ENCODE data around the gene HRNR.
"Not testable (repeated sequence)": the region's sequence is repeated elsewhere in the genome, so short reads cannot be mapped to it uniquely, and the experiment has no call there.

Gene HRNR

DNA sequence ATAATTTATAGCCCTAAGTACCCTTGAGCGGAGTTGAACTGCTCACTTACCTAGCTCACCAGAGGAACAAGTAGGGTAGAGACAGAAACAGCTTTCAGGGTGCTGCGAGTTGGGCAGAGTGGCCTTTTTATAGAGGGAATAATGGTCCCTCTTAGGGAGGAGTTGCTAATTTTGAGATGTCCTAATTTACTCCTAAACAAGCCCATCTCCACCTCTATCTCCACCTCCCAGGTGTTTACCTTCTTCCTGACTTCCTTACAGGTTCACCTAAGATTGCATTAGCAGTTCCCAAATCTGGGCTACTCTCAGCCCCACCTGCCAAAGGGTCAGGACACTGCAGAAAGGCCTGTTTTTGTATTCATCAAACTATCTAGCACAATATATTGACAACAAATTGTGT is at the start of gene HRNR:
Gene HRNR (minus strand): TSS at position 101 of the 400 bp plus-strand sequence. CDS start 940 bp downstream, outside the sequence.
- DNase-seq = no peak

DNA sequence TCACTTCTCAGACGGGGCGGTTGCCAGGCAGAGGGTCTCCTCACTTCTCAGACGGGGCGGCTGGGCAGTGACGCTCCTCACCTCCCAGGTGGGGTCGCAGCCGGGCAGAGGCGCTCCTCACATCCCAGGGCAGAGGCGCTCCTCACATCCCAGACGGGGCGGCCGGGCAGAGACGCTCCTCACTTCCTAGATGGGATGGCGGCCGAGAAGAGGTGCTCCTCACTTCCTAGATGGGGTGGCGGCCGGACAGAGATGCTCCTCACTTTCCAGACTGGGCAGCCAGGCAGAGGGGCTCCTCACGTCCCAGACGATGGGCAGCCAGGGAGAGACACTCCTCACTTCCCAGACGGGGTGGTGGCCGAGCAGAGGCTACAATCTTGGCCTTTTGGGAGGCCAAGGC is 32.4 kb upstream of the HRNR start:
- DNase-seq = not testable (repeated sequence)

DNA sequence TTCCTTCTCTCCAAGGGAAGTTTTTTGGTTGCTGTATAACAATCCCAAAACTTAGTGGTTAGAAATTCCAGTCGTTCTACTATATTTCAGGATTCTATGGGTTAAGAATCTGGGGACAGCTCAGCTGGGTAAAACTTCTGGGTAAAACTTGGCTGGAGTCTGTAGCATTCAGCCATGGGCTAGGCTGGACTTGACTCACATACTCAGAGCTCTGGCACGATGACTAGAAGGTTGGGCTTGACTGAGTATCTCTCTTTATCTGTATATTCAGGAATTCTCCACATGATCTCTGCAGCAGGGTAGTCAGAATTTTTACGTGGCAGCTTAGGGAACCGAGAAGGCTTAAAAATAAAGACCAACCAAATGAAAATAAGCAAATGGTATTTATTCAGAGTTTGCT is 28.2 kb upstream of the HRNR start:
- no peak for DNase-seq

DNA sequence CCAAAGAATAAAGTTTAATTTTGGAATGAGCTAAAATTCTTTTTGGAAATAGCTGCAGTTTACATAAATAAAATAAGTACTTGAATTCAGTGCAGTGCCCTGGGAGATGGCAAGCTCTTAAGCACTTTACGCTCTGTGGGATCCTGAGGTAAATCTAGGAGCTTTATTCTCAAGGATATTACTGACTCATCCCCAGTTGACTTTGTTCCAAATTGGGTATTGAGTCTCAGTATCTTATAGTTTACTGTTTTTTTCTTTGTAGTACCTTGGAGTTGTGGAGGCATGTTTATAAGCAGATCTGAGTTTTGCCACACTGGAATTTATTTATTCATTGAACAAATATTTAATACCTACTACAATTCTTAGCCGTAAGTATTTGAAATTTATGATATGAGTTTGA is 27.4 kb upstream of the HRNR start:
- DNase-seq = no peak

DNA sequence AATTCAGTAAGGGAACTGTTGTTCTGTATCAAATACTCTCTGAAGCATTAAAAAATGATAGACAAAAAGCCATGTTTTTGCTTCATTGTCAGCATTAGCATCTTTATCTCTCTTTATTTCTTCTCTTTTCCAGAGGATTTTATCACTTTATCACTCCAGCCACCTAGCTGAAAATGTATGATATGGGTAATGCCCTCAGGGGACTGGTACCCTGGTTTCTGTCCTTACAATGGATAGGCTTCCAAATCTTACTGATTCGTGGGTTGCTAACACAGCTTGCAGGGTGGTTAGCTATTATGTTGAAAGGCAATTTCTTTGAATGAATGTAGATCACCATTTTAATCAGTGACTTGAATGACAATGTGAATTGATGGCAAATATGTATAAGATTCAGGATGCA is 23.3 kb upstream of the HRNR start:
- no peak for DNase-seq

DNA sequence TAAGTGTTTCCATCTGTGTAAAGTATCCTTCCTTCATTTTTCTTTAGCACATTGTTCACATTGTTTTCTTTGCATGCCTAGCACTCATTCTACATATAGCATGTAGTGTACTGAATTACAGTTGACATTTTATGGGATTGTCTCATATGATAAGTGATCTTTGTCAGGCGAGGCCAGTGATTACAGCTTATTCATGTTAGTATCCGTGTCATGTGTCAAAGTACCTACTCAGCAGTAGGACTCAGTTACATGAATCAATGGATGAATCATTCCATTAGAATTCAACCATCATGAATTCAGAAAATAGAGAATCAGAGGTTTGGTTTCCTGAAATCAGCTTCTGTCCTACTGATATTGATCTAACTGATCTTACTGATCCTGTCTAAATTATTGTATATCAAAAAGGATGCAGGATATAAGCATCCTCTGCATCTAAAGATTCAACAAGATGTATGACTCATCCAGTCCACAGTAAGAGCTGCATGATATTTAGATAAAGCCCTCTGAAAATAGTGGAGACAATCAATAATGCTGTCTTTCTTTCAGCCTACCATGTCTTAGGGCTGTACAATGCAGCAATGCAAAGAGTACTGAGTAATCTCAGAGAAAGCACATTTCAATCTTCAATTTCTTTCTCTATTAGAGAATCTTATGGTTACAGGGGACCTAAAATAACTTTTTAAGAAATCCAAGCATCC is 20.7 kb upstream of the HRNR start:
- no peak for DNase-seq

DNA sequence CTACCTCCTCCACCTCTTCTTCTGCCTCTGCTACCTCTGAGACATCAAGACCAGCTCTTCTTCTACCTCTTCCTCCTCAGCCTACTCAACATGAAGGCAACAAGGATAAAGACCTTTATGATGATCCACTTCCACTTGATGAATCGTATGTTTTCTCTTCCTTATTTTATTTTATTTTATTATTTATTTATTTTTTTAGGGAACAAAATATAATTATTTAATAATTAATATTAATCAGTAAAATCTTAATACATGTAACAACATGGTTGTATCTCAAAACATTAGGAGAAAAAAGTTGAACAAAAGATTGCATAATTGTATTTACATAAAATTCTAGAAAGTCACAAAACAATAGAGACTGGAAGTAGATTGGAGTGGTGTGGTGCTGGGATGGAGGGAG is 13.1 kb upstream of the HRNR start:
- no peak for DNase-seq

DNA sequence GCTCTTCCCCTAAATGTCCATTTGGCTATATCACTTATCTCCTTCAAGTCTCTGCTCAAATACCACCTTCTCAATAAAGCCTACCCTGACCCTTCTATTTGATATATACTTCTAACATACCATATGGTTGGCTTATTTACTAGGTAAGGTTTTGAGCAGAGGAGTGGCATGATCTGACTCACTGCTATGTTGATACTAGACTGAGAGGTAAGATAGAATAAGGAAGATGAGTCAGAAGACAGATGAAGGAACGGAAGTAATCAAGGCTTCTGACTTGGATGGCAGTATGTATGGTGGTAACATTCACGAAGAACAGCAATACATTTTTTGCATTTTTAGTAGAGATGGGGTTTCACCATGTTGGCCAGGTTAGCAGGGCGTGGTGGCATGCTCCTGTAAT is 4.8 kb upstream of the HRNR start:
- no peak for DNase-seq

DNA sequence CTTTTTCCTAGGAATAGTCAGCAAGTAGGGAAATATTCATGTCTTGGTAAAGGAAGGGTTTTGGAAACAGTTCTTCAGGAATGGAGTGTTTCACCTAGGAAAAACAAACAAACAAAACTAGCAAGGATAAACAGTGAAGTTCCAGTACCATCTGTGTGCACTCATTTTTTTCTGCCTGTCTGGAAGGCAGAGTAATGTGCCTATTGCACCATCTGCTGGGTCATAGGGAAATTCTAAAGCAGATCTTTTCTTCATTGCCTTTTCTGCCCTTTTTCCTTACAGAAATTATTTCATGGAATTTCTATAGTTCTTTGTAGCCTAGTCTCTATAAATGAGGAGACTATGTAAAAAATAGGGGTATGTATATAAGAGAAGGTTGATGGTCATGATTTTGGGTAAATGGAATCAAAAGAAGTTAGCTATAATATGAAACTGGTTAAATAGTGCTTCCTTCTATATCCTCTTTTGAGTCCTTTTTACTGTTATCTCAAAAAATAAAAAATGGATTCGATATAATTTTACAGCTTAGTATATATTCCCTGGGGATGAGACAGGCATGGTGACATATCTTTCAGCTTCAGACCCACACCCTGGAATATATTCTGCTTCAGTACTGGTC is 3.4 kb upstream of the HRNR start:
- no peak for DNase-seq

DNA sequence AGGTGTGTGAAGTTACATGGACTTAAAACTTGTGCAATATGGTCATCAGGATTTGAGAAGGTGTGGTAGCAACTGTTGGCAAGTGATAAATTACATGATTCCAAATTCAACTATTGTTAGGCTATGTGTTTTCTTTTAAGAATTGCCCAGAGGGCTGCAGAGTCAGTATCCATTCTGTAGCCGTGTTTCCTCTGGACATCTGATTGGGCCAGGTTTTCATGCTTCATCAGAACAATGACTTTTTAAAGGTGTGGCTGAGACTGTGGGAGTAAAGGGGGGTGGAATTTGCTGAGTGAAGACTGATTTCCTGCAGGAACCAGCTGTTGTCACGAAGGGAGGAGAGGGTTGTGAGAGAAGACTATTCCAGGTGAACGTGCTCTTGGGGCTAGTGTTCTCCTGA is 1.7 kb upstream of the HRNR start:
- DNase-seq = no peak

DNA sequence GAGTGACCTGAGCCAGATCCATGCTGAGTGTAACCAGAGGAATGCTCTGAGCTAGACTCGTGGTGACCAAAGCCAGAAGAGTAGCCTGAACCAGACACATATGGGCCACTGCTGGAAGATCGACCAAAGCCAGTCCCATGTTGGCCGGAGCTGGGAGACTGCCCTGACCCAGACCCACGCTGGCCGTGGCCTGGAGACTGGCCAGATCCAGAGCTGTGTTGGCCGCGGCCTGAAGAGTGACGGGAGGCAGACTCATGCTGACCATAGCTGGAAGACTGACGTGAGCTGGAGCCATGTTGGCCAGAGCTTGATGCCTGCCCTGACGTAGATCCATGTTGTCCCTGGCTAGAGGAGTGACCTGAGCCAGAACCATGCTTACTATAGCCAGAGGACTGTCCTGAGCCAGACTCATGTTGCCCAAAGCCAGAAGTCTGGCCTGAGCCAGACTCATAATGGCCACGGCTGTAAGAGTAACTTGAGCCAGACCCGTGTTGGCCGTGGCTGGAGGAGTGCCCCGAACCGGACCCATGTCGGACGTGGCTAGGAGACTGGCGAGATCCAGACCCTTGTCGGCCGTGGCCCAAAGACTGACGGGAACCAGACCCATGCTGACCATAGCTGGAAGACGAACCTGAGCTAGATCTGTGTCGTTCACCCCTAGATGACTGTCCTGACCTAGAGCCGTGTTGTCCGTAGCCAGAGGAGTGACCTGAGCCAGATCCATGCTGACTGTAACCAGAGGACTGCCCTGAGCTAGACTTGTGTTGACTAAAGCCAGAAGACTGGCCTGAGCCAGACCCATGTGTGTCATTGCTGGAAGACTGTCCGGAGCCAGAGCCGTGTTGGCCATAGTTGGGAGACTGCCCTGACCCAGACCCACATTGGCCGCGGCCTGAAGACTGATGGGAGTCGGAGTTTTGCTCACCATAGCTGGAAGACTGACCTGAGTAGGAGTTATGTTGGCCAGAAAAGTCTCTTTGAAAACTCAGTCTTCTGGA is 3.5 kb downstream of the HRNR start:
- no peak for DNase-seq

DNA sequence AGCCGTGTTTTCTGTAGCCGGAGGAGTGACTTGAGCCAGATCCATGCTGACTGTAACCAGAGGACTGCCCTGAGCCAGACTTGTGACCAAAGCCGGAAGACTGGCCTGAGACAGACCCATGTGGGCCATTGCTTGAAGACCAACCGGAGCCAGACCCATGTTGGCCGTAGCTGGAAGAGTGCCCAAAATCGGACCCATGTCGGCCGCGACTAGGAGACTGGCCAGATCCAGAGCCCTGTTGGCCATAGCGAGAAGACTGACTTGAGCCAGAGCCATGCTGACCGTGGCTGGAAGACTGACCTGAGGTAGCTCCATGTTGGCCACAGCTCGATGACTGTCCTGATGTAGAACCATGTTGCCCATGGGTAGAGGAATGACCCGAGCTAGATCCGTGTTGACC is 4.6 kb downstream of the HRNR start:
- DNase-seq = not testable (repeated sequence)

DNA sequence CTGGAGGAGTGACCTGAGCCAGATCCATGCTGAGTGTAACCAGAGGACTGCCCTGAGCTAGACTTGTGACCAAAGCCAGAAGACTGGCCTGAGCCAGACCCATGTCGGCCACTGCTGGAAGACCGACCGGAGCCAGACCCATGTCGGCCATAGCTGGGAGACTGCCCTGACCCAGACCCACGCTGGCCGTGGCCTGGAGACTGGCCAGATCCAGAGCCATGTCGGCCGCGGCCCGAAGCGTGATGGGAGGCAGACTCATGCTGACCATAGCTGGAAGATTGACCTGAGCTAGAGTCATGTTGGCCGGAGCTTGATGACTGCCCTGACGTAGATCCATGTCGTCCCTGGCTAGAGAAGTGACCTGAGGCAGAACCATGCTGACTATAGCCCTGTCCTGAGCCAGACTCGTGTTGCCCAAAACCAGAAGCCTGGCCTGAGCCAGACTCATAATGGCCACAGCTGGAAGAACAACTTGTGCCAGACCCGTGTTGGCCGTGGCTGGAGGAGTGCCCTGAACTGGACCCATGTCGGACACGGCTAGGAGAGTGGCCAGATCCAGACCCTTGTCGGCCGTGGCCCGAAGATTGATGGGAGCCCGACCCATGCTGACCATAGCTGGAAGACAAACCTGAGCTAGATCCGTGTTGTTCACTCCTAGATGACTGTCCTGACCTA is 5.1 kb downstream of the HRNR start:
- no peak for DNase-seq

DNA sequence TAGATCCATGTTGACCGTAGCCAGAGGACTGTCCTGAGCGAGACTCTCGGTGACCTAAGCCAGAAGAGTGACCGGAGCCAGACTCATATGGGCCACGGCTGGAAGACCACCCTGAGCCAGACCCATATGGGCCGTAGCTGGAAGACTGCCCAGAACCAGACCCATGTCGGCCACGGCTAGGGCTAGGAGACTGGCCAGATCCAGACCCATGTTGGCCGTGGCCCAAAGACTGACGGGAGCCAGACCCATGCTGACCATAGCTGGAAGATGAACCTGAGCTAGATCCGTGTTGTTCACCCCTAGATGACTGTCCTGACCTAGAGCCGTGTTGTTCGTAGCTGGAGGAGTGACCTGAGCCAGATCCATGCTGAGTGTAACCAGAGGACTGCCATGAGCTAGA is 8.4 kb downstream of the HRNR start:
- not testable (repeated sequence) for DNase-seq

DNA sequence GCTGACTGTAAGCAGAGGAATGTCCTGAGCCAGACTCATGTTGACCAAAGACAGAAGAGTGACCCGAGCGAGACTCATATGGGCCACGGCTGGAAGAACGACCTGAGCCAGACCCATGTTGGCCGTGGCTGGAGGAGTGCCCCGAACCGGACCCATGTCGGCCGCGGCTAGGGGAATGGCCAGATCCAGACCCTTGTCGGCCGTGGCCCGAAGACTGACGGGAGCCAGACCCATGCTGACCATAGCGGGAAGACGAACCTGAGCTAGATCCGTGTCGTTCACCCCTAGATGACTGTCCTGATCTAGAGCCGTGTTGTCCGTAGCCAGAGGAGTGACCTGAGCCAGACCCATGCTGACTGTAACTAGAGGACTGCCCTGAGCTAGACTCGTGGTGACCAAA is 9.1 kb downstream of the HRNR start:
- not testable (repeated sequence) for DNase-seq

DNA sequence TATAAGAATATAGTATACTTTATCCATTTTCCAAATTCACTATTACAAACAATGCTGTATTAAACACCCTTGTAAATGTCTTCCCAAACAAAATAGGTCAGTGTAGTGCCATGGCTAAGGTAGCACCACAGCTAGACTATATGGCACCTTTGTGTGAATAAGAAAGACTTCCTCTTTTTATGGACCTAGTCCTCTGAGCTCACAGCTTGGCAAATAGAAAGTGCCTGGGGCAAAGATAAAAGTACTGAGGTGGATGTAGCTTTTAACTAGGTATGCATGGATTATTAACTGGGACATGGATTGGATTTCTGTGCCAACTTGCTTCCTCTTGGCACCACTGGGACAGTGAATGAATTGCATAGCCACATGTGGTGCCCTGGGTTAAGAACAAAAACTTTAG is 25.0 kb downstream of the HRNR start:
- no peak for DNase-seq

DNA sequence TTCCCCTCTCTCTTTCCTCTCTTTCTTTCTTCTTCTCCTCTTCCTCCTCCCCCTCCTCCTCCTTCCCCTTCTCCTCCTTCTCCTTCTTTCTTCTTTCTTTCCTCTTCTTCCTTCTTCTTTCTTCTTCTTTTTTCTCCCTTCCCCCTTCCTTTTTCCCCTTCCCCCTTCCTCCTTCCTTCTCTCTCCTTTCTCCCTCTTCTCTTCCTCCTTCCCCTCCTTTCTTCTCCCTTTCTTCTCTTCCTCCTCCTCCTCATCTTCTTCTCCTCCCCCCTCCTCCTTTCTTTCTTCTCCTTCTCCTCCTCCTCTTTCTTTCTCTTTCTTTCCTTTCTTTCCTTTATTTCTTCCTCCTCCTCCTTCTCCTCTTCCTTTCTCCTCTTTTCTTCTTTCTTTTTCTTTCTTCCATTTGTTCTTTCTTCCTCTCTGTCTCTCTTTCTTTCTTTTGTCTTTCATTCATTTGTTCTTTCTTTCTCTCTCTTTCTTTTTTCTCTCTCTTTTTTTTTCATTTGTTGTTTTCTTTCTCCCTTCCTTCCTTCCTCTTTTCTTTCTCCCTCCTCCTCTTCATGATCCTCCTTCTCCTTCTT is 26.5 kb downstream of the HRNR start:
- no peak for DNase-seq

DNA sequence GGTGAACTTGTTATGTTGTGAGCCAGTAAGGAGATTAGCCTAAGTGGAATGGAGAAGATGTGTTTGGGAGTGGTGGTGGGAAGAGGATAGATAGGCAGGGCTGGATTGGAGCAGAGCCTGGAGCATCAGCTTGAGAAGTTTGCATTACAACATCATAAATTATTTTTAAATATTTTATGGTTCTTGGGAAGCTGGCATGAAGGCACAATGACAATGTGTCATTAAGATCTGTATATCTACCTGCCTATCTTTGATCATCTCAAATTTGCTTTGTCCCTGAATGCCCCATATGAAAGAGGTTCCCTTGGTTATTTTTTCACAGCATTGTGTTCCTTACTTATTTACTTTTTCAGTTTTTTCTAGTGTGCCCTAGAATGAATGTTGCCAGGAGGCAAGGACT is 32.3 kb downstream of the HRNR start:
- no peak for DNase-seq

DNA sequence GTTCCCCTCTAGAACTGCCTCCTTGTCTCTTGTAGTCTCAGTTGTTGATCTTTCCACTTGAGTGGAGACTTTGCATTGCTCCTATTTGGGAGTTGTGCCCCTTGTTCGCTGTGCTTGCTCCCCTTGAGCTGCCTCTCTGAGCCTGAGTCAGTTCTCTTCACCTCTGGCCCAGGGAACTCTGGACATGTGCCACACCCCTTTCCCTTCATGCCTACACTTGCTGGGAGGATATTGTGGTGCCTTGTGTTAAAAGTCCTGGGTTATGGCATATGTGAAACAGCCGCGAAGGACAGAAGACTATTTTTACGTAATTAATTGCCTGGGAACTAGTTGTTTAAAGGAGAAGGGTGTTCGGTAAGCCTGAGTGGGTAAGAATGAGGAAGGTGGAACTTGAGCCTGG is 32.7 kb downstream of the HRNR start:
- no peak for DNase-seq

DNA sequence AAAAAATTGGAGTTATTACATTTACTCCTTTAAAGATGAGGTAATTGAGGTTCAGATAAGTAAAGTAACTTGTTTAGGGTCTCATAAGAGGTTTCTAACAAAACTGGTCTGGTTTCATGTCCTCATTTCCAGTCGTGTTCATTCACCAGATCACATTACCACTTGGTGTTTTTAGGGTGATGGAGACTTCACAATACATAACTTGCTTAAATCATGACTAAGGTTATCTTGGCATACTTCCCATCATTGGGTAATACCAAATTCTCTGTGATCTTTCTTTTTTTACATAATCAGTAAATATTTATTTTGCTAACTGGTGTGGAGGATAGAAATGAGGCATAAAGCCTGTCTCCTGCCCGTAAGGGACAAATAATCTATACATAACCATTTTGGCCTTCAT is 33.4 kb downstream of the HRNR start:
- no peak for DNase-seq

DNA sequence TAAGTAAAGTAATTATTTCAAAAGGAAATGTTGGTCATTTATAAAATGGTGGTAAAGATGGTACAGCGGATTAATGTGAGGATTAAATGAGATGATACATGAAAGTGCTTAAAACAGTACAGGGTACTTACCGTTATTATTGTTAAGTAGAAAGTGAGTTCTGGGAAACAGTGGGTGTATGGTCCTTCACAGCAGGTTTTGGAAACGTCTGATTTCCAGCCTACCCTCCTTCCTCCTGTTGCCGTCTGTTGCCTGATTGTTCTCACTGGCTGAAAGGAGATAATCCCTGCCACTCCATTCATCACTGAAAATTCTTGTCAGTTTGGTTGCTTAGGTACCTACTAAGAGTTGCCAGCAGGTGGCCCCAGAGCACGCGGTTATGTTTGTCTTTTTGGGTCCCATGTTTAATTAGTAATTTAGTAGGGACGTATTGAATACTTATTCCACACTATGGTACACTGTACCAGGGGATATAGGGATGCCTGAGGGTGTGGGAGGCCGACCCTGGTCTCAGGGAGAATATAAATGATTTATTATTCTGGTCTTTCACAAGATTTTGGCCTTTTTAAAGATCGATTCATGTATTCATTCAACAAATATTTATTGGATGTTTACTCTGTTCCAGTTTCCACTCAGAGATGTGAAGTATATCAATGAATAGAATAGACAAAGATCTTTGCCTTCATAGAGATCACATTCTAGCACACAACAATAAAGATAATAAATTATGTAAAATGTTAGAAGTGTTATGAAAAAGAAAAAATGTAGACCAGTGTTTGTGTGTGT is 34.1 kb downstream of the HRNR start:
- peak; percentile 87 for DNase-seq

Data from activated CD8-positive, alpha-beta memory T cell treated with anti-CD3 and anti-CD28 coated beads for 24 hours (primary cell).